C4-2B (cell line): ENCODE data around the gene CD8B2.

Source experiments
- CTCF ChIP-seq: fragments of 450-650 bp; conservative IDR thresholded peaks from 2 replicates; pipeline ENCODE4 v1.5.1; 2017; ENCODE audit warnings: mild to moderate bottlenecking
- ZFX ChIP-seq: fragments of 450-650 bp; IDR thresholded peaks from 2 replicates; pipeline ENCODE4 v1.6.1; 2017

GRCh38 chr2:106531676-106532214 lies 44.6 kb downstream of the CD8B2 start:
- TF ChIP-seq CTCF, result no peak
- TF ChIP-seq ZFX, result no peak
